Activated CD4-positive, alpha-beta T cell treated with anti-CD3 and anti-CD28 coated beads, Interleukin-2, amount 50 U/mL, for 4 hours (primary cell): ENCODE measurements around the gene SEMA3E.
"Not testable (repeated sequence)": the region's sequence is repeated elsewhere in the genome, so short reads cannot be mapped to it uniquely, and the experiment has no call there.

ENCODE experiments used
- DNase-seq, 2 experiments: peaks; one replicate each; pipeline ENCODE4 v3.0.0-alpha.2; 2020

The SEMA3E gene

GRCh38 chr7:83447681-83448080, 201.3 kb downstream of the SEMA3E start:
- no peak for DNase-seq

- no peak for DNase-seq
Measured at GRCh38 chr7:83446102-83446669, 202.8 kb downstream of the SEMA3E start.

- no peak for DNase-seq
Measured at GRCh38 chr7:83442911-83443310, 206.0 kb downstream of the SEMA3E start.

- DNase-seq = no peak
Measured at GRCh38 chr7:83439026-83439425, 209.9 kb downstream of the SEMA3E start.

GRCh38 chr7:83430289-83430688, 218.7 kb downstream of the SEMA3E start:
- not testable (repeated sequence) for DNase-seq

GRCh38 chr7:83429493-83429892, 219.4 kb downstream of the SEMA3E start:
- DNase-seq = no peak

GRCh38 chr7:83427884-83428283, 221.1 kb downstream of the SEMA3E start:
- DNase-seq = no peak

GRCh38 chr7:83426325-83426724, 222.6 kb downstream of the SEMA3E start:
- DNase-seq = no peak

GRCh38 chr7:83419013-83419412, 229.9 kb downstream of the SEMA3E start:
- DNase-seq = no peak

GRCh38 chr7:83415840-83416239, 233.1 kb downstream of the SEMA3E start:
- DNase-seq = no peak

- no peak for DNase-seq
Measured at GRCh38 chr7:83414947-83415346, 234.0 kb downstream of the SEMA3E start.

- no peak for DNase-seq
Measured at GRCh38 chr7:83413831-83414230, 235.1 kb downstream of the SEMA3E start.

- no peak for DNase-seq
Measured at GRCh38 chr7:83413424-83413823, 235.5 kb downstream of the SEMA3E start.

- DNase-seq = no peak
Measured at GRCh38 chr7:83410989-83411591, 237.8 kb downstream of the SEMA3E start.

- DNase-seq = no peak
Measured at GRCh38 chr7:83394776-83395175, 254.2 kb downstream of the SEMA3E start.

GRCh38 chr7:83388436-83388835, 260.5 kb downstream of the SEMA3E start:
- no peak for DNase-seq

GRCh38 chr7:83366629-83367028, 282.3 kb downstream of the SEMA3E start:
- no peak for DNase-seq

GRCh38 chr7:83365746-83366145, 283.2 kb downstream of the SEMA3E start:
- DNase-seq = no peak

- no peak for DNase-seq
Measured at GRCh38 chr7:83362871-83363550, 285.9 kb downstream of the SEMA3E start.

GRCh38 chr7:83359108-83359507, 289.8 kb downstream of the SEMA3E start:
- no peak for DNase-seq

GRCh38 chr7:83355143-83355542, 293.8 kb downstream of the SEMA3E start:
- no peak for DNase-seq

GRCh38 chr7:83347945-83348444, 300.9 kb downstream of the SEMA3E start:
- no peak for DNase-seq

- DNase-seq = no peak
Measured at GRCh38 chr7:83339907-83340306, 309.0 kb downstream of the SEMA3E start.

GRCh38 chr7:83338277-83338950, 310.5 kb downstream of the SEMA3E start:
- no peak for DNase-seq
